Esophagus squamous epithelium (tissue), 5 donors: ENCODE measurements around the gene DGLUCY. TPM values are rescaled to one million over a fixed set of nuclear protein-coding genes. Genes with fewer than 3 reads are reported as not detected.

Experiments used
- DNase-seq: peaks from one replicate; lab custom pipeline; 2025; lab: John Stamatoyannopoulos, UW
- H3K27ac ChIP-seq, 4 donors: fragments of 200-600 bp; sonication (generic); one replicate each; pipeline ENCODE4 v1.5.1; 2016 to 2019; ENCODE audit warnings: mild to moderate bottlenecking in 1 of 4
- H3K27me3 ChIP-seq, 4 donors: fragments of 200-600 bp; sonication (generic); 1 replicate in 3 of 4; 2 replicates in 1 of 4; pipeline versions ENCODE4 v1.5.1 to v1.6.0; 2017 to 2021; ENCODE audit warnings: antibody characterized with exemption in 1 of 4
- H3K36me3 ChIP-seq, 3 donors: fragments of 200-600 bp; sonication (generic); one replicate each; pipeline ENCODE4 v1.5.1; 2016 to 2019
- H3K4me1 ChIP-seq, 3 donors: fragments of 200-600 bp; sonication (generic); one replicate each; pipeline ENCODE4 v1.5.1; 2017 to 2019
- H3K4me3 ChIP-seq, 4 donors: fragments of 200-600 bp; sonication (generic); 1 replicate in 3 of 4; 2 replicates in 1 of 4; pipeline ENCODE4 v1.5.1; 2016 to 2019; ENCODE audit warnings: mild to moderate bottlenecking in 2 of 4, moderate library complexity in 1 of 4
- H3K9me3 ChIP-seq, 3 donors: fragments of 200-600 bp; sonication (generic); one replicate each; pipeline ENCODE4 v1.5.1; 2016 to 2019
- CTCF ChIP-seq, 6 experiments: fragments of 450-650 bp in 4 of 6; fragments of 200-600 bp in 2 of 6; sonication (generic) in 2 of 6; IDR thresholded peaks; one replicate each; pipeline ENCODE4 v1.5.1; 2016 to 2019; ENCODE audit warnings: antibody characterized with exemption in 6 of 6, mild to moderate bottlenecking in 4 of 6, moderate library complexity in 4 of 6
- POLR2A ChIP-seq, 4 donors: fragments of 450-650 bp; IDR thresholded peaks; one replicate each; pipeline ENCODE4 v1.6.1; 2017; ENCODE audit warnings: antibody characterized with exemption in 4 of 4, mild to moderate bottlenecking in 4 of 4, moderate library complexity in 3 of 4
- WGBS, 2 donors: methylation state at CpG; one replicate each; pipeline ENCODE4 v1.1.5; 2018; 5-methylcytosine and 5-hydroxymethylcytosine counted together
- intact Hi-C: fragments of 100-400 bp; cut with DNase I; formaldehyde crosslinking; loops from one replicate; pipeline ENCODE4 v1.15.0; 2022
- total RNA-seq, 4 donors: library from RNA; depleted of rRNA; stranded (reverse); fragments of >200 nt; gene quantifications; one replicate each; pipeline ENCODE4 v1.1.0, GENCODE V29; 2016
- donor health status: DM: yes; HTN: yes; CAD: no.

Gene DGLUCY
- total RNA-seq, 4 donors from 2014 or later = 32.6 to 51.3 (median 38.9) TPM

GRCh38 chr14:91115986-91116770 is 2.3 kb downstream of the DGLUCY start:
- Histone ChIP-seq H3K4me1 (peaks cover 39 to 100% (median 60%) of the 10 kb centered on the region in 3 donors), H3K9me3 (no peaks in the 10 kb centered on the region), H3K27me3 (no peaks in the 10 kb centered on the region), H3K4me3 (peak overlapping the region in 3 of 4 donors; percentile 64 to 76 (median 68)), H3K36me3 (no peaks in the 10 kb centered on the region), H3K27ac (peak overlapping the region; percentile 95 to 99 (median 96))
- TF ChIP-seq POLR2A (IDR thresholded peaks at IDR 0.05) (no peak), CTCF (IDR thresholded peaks at IDR 0.05) (no peak)
- no peak for DNase-seq
- WGBS, 2 donors = 40 to 43% methylated on average over 5 of the region's 5 CpGs
- intact Hi-C loops = no loop called here

DNA sequence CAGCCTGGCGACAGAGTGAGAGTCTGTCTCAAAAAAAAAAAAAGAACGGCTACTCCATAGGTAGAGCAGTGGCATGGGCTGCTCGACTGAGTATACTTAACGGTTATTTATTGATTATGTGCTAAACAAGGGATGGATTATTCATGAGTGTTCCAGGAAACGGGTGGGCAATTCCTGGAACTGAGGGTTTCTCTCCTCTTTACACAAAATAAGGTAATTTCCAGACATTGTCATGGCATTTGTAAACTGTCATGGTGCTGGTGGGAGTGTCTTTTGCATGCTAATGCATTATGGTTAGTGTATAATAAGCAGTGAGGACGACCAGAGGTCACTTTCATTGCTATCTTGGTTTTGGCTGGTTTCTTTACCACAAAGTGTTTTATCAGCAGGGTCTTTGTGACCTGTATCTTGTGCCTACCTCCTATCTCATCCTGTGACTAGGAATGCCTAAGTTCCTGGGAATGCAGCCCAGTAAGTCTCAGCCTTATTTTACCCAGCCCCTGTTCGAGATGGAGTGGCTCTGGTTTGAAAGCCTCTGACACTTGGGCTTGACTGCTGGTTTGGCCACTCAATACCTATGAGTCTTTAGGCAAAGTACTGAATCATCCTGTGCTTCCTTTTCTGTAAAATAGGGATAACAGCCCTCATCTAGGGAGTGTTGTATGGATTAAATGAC is 3.2 kb downstream of the DGLUCY start:
- 53 to 73% methylated on average over 7 of the region's 7 CpGs for WGBS, 2 donors
- Histone ChIP-seq H3K27ac (peak overlapping the region; percentile 95 to 99 (median 96)), H3K36me3 (no peaks in the 10 kb centered on the region), H3K4me1 (peaks cover 39 to 99% (median 55%) of the 10 kb centered on the region in 3 donors), H3K4me3 (peak overlapping the region in 1 of 4 donors; percentile 76), H3K27me3 (no peaks in the 10 kb centered on the region), H3K9me3 (no peaks in the 10 kb centered on the region)
- intact Hi-C loops = no loop called here
- TF ChIP-seq CTCF (IDR thresholded peaks at IDR 0.05) (no peak), POLR2A (IDR thresholded peaks at IDR 0.05) (no peak)
- DNase-seq = no peak

GRCh38 chr14:91117960-91118359 is 4.1 kb downstream of the DGLUCY start:
- WGBS, 2 donors = 91 to 95% methylated on average over 4 of the region's 5 CpGs

GRCh38 chr14:91118511-91119068 is 4.7 kb downstream of the DGLUCY start:
- Histone ChIP-seq H3K27ac (peak overlapping the region in 3 of 4 donors; percentile 69 to 87 (median 84)), H3K27me3 (no peaks in the 10 kb centered on the region), H3K4me3 (no peak overlapping the region), H3K9me3 (no peaks in the 10 kb centered on the region), H3K36me3 (no peaks in the 10 kb centered on the region), H3K4me1 (peaks cover 36 to 94% (median 51%) of the 10 kb centered on the region in 3 donors)
- DNase-seq = no peak
- WGBS, 2 donors = 90 to 94% methylated on average over 2 of the region's 2 CpGs
- no peak for TF ChIP-seq POLR2A (IDR thresholded peaks at IDR 0.05)
- TF ChIP-seq CTCF (IDR thresholded peaks at IDR 0.05) = no peak
- intact Hi-C loops = no loop called here

More at GRCh38 chr14:91117960-91118359, 4.1 kb downstream of the DGLUCY start:
- Histone ChIP-seq H3K4me1 (peaks cover 39 to 94% (median 53%) of the 10 kb centered on the region in 3 donors), H3K4me3 (no peak overlapping the region), H3K9me3 (no peaks in the 10 kb centered on the region), H3K36me3 (no peaks in the 10 kb centered on the region), H3K27me3 (no peaks in the 10 kb centered on the region), H3K27ac (peak overlapping the region in 2 of 4 donors; percentile 96 to 99)
- DNase-seq = no peak
- intact Hi-C loops = no loop called here
- TF ChIP-seq CTCF (IDR thresholded peaks at IDR 0.05) (no peak), POLR2A (IDR thresholded peaks at IDR 0.05) (no peak)
